Measurements from ENCODE around the gene CROCC2. TPM values are rescaled to one million over a fixed set of nuclear protein-coding genes. Genes with fewer than 3 reads are reported as not detected.

The CROCC2 gene
- total and polyA plus RNA-seq, 7 experiments from 2014 or later = 0.22 TPM; not detected in 6

DNA sequence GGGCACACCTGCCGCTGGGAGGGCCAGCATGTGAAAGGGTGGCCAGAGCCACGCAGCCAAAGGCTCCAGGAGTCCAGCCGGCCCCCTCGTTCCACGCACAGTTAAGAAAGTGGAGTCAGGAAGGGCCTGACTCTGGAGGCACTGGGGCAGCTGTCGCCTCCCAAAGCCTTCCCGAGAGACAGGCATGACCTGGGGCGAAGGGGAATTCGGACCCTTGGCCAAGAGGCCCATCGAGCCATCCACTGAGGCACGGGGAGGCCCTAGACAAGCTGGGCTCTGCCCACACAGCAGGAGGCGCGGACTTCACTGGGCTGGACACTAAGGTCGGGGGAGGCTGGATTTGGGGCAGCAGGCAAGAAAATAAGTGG lies 53.8 kb downstream of the CROCC2 start:
- ATAC-seq = no peak
- Histone ChIP-seq H3K9me3 (ENCODE audit: control insufficient read depth in 2 of 3, low read length in 3 of 3) (no peaks in the 10 kb centered on the region), H3K4me3 (ENCODE audit: low read length) (no peak overlapping the region), H3K36me3 (ENCODE audit: control insufficient read depth in 2 of 3, insufficient read depth in 3 of 3, low read length in 3 of 3) (no peaks in the 10 kb centered on the region), H3K4me1 (ENCODE audit: control insufficient read depth in 2 of 2, insufficient read depth in 2 of 2, low read length in 2 of 2) (no peaks in the 10 kb centered on the region), H3K27me3 (ENCODE audit: control insufficient read depth in 2 of 2, insufficient read depth in 2 of 2, low read length in 2 of 2) (no peaks in the 10 kb centered on the region), H3K27ac (ENCODE audit: low read depth, low read length) (no peak overlapping the region)
- DNase-seq = no peak
- ChIA-PET POLR2A (interaction anchor here (0.7 kb wide), 1 partner anchor 921 kb away, joined by 3 read pairs; no protein-coding TSS in a partner anchor), CTCF (interaction anchor here (1.6 kb wide), 1 partner anchor 13 kb away, joined by 3 read pairs; no protein-coding TSS in a partner anchor)
- Mint-ChIP-seq H3K27ac (peak overlapping the region in 1 of 9 donors; percentile 66), H3K9me3 (no peaks in the 10 kb centered on the region), H3K4me1 (peaks cover 0 to 5% (median 0%) of the 10 kb centered on the region in 7 donors), H3K27me3 (peaks cover 0 to 3% (median 0%) of the 10 kb centered on the region in 5 donors), H3K4me3 (no peak overlapping the region), H3K36me3 (no peaks in the 10 kb centered on the region)
- intact Hi-C loops (cut with micrococcal nuclease) = no loop called here

- DNase-seq (peak in 2 of 9 donors; percentile 7 to 19), ATAC-seq (no peak)
- H3K27me3 Mint-ChIP-seq = peaks cover 0 to 3% (median 0%) of the 10 kb centered on the region in 5 donors
- H3K27ac Mint-ChIP-seq = no peak overlapping the region
- H3K4me1 Mint-ChIP-seq = peaks cover 0 to 5% (median 0%) of the 10 kb centered on the region in 7 donors
- Histone ChIP-seq H3K36me3 (ENCODE audit: control insufficient read depth in 2 of 3, insufficient read depth in 3 of 3, low read length in 3 of 3) (no peaks in the 10 kb centered on the region), H3K9me3 (ENCODE audit: control insufficient read depth in 2 of 3, low read length in 3 of 3) (no peaks in the 10 kb centered on the region), H3K4me1 (ENCODE audit: control insufficient read depth in 2 of 2, insufficient read depth in 2 of 2, low read length in 2 of 2) (no peaks in the 10 kb centered on the region), H3K4me3 (ENCODE audit: low read length) (no peak overlapping the region), H3K27me3 (ENCODE audit: control insufficient read depth in 2 of 2, insufficient read depth in 2 of 2, low read length in 2 of 2) (no peaks in the 10 kb centered on the region), H3K27ac (ENCODE audit: low read depth, low read length) (no peak overlapping the region)
- H3K9me3 Mint-ChIP-seq = no peaks in the 10 kb centered on the region
- no peaks in the 10 kb centered on the region for H3K36me3 Mint-ChIP-seq
- no peak overlapping the region for H3K4me3 Mint-ChIP-seq
- intact Hi-C loops (cut with micrococcal nuclease) = no loop called here
- ChIA-PET CTCF (interaction anchor here (1.6 kb wide), 1 partner anchor 12 kb away, joined by 3 read pairs; no protein-coding TSS in a partner anchor), POLR2A (no interaction called here)
These were observed 54.3 kb downstream of the CROCC2 start for GRCh38 chr2:240960309-240960970.

- ATAC-seq = peak; percentile 26
- Mint-ChIP-seq H3K9me3 (no peaks in the 10 kb centered on the region), H3K4me3 (no peak overlapping the region), H3K27me3 (peaks cover 0 to 3% (median 0%) of the 10 kb centered on the region in 5 donors), H3K4me1 (peaks cover 0 to 5% (median 0%) of the 10 kb centered on the region in 7 donors), H3K27ac (no peak overlapping the region), H3K36me3 (no peaks in the 10 kb centered on the region)
- H3K4me3 ChIP-seq (ENCODE audit: low read length) = no peak overlapping the region
- intact Hi-C loops (cut with micrococcal nuclease) = no loop called here
- peak in 2 of 9 donors; percentile 6 to 12 for DNase-seq
- ChIA-PET POLR2A (no interaction called here), CTCF (no interaction called here)
- no peaks in the 10 kb centered on the region for H3K36me3 ChIP-seq (ENCODE audit: control insufficient read depth in 2 of 3, insufficient read depth in 3 of 3, low read length in 3 of 3)
- no peaks in the 10 kb centered on the region for H3K27me3 ChIP-seq (ENCODE audit: control insufficient read depth in 2 of 2, insufficient read depth in 2 of 2, low read length in 2 of 2)
- no peaks in the 10 kb centered on the region for H3K4me1 ChIP-seq (ENCODE audit: control insufficient read depth in 2 of 2, insufficient read depth in 2 of 2, low read length in 2 of 2)
- no peak overlapping the region for H3K27ac ChIP-seq (ENCODE audit: low read depth, low read length)
- H3K9me3 ChIP-seq (ENCODE audit: control insufficient read depth in 2 of 3, low read length in 3 of 3) = no peaks in the 10 kb centered on the region
These were observed 55.1 kb downstream of the CROCC2 start for GRCh38 chr2:240960971-240961876.

DNA sequence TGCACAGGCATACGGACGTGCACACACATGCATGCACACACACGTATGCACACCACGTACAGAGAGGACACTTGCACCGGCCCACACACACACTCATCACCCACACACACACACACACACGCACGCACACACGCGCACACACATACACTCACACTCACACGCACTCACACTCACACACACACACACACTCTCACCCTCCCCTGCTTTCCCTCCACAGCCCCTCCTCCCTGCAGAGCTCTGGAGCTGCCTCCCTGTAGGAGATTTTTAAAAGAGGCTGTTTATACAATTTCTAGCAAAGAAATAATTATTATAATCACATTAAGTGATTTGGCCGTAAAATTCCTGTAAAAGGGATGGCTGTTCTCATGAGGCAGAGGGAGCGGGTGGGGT lies 55.8 kb downstream of the CROCC2 start:
- CTCF ChIA-PET = no interaction called here
- peaks cover 0 to 5% (median 0%) of the 10 kb centered on the region in 7 donors for H3K4me1 Mint-ChIP-seq

DNA sequence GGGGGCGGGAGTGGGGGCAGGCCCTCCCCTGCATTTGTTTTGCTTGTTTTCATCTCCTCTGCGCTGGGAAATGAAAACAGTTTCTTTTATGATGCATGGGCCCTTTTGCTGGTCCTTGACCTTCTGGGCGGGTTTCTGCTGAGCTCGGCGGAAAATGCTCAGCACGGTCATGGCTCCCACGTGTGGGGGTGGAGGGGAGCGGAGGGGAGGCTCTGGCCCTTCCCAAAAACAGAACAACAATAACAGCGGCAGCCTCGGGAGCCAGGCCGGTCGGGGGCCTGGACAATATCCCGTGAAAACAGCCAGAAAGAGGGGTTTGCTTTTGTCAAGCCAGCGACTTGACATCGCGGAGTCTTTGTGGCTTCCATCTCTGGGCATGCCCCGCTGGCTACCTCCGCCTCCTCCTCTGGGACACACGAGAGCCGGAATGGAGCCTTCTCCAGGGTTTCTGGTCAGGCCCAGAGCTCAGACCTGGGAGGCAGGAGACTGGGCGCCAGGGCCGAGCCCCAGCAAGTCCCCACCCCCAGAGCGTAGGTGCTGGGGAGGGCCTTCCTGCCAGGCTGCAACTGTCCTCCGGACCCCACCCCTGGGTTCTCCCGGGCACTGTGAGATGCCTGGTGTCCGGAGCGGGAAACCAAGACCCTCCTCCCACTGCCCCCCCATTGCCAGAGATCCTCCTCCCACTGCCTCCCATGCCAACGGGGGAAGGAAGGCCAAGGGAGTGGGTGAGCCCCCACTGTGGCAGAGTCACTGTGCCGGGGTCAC lies 56.3 kb downstream of the CROCC2 start:
- DNase-seq (peak in 2 of 9 donors; percentile 4 to 20), ATAC-seq (no peak)
- no peaks in the 10 kb centered on the region for H3K9me3 ChIP-seq (ENCODE audit: control insufficient read depth in 2 of 3, low read length in 3 of 3)
- POLR2A ChIA-PET = no interaction called here
- CTCF ChIA-PET = no interaction called here
- intact Hi-C loops (cut with micrococcal nuclease) = no loop called here
- Mint-ChIP-seq H3K4me3 (no peak overlapping the region), H3K9me3 (no peaks in the 10 kb centered on the region), H3K27ac (no peak overlapping the region), H3K27me3 (no peaks in the 10 kb centered on the region), H3K36me3 (no peaks in the 10 kb centered on the region), H3K4me1 (peaks cover 0 to 5% (median 0%) of the 10 kb centered on the region in 7 donors)
- no peaks in the 10 kb centered on the region for H3K27me3 ChIP-seq (ENCODE audit: control insufficient read depth in 2 of 2, insufficient read depth in 2 of 2, low read length in 2 of 2)
- no peak overlapping the region for H3K27ac ChIP-seq (ENCODE audit: low read depth, low read length)
- H3K36me3 ChIP-seq (ENCODE audit: control insufficient read depth in 2 of 3, insufficient read depth in 3 of 3, low read length in 3 of 3) = no peaks in the 10 kb centered on the region
- H3K4me1 ChIP-seq (ENCODE audit: control insufficient read depth in 2 of 2, insufficient read depth in 2 of 2, low read length in 2 of 2) = no peaks in the 10 kb centered on the region
- no peak overlapping the region for H3K4me3 ChIP-seq (ENCODE audit: low read length)

More for the DNA sequence above, 55.8 kb downstream of the CROCC2 start:
- no peak overlapping the region for H3K4me3 ChIP-seq (ENCODE audit: low read length)
- Mint-ChIP-seq H3K36me3 (no peaks in the 10 kb centered on the region), H3K4me3 (no peak overlapping the region), H3K9me3 (no peaks in the 10 kb centered on the region), H3K27ac (no peak overlapping the region), H3K27me3 (no peaks in the 10 kb centered on the region)
- ATAC-seq (no peak), DNase-seq (no peak)
- no peak overlapping the region for H3K27ac ChIP-seq (ENCODE audit: low read depth, low read length)
- intact Hi-C loops (cut with micrococcal nuclease) = no loop called here
- no peaks in the 10 kb centered on the region for H3K27me3 ChIP-seq (ENCODE audit: control insufficient read depth in 2 of 2, insufficient read depth in 2 of 2, low read length in 2 of 2)
- no peaks in the 10 kb centered on the region for H3K9me3 ChIP-seq (ENCODE audit: control insufficient read depth in 2 of 3, low read length in 3 of 3)
- POLR2A ChIA-PET = no interaction called here
- no peaks in the 10 kb centered on the region for H3K4me1 ChIP-seq (ENCODE audit: control insufficient read depth in 2 of 2, insufficient read depth in 2 of 2, low read length in 2 of 2)
- no peaks in the 10 kb centered on the region for H3K36me3 ChIP-seq (ENCODE audit: control insufficient read depth in 2 of 3, insufficient read depth in 3 of 3, low read length in 3 of 3)

DNA sequence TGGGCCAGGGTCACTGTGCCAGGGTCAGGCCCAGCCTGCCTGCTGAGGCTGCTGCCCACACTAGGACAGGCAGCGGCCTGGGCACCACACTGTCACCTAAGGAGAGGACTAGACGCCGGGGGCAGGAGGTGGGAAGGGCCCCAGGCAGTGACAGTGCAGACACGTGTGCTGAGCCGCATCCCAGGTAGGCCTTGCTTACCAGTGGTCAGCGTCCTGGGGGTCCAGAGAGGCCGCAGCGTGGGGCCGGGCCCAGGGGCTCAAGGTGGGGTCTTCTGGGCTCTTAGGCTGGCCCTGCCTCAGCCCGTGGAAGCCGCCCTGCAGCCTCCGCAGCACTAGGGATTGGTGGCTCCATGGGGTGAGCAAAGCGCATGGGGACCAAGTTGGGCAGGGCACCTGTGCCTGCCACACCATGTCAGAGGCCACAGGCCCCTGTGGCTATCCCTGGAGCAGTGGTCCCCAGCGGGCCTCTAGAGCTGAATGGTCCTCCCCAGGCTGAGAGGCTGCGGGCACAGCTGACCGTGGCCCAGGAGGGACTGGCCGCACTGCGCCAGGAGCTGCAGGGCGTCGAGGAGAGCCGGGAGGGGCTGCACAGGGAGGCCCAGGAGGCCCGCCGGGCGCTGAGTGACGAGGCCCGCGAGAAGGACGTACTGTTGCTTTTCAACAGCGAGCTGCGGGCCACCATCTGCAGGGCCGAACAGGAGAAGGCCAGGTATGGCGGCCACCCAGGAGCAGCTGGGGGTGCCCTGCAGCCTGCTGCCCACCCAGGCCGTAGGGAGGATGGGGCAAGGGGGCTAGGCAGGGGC lies 57.1 kb downstream of the CROCC2 start:
- CTCF ChIA-PET = no interaction called here
- H3K4me3 Mint-ChIP-seq = no peak overlapping the region
- H3K36me3 Mint-ChIP-seq = no peaks in the 10 kb centered on the region
- H3K27me3 ChIP-seq (ENCODE audit: control insufficient read depth in 2 of 2, insufficient read depth in 2 of 2, low read length in 2 of 2) = no peaks in the 10 kb centered on the region
- intact Hi-C loops (cut with micrococcal nuclease) = no loop called here
- H3K27ac ChIP-seq (ENCODE audit: low read depth, low read length) = no peak overlapping the region
- no peaks in the 10 kb centered on the region for H3K27me3 Mint-ChIP-seq
- no peak overlapping the region for H3K4me3 ChIP-seq (ENCODE audit: low read length)
- H3K9me3 Mint-ChIP-seq = no peaks in the 10 kb centered on the region
- peaks cover 0 to 5% (median 0%) of the 10 kb centered on the region in 7 donors for H3K4me1 Mint-ChIP-seq
- H3K9me3 ChIP-seq (ENCODE audit: control insufficient read depth in 2 of 3, low read length in 3 of 3) = no peaks in the 10 kb centered on the region
- POLR2A ChIA-PET = interaction anchor here (0.6 kb wide), 1 partner anchor 1126 kb away, joined by 4 read pairs; no protein-coding TSS in a partner anchor
- H3K4me1 ChIP-seq (ENCODE audit: control insufficient read depth in 2 of 2, insufficient read depth in 2 of 2, low read length in 2 of 2) = no peaks in the 10 kb centered on the region
- H3K36me3 ChIP-seq (ENCODE audit: control insufficient read depth in 2 of 3, insufficient read depth in 3 of 3, low read length in 3 of 3) = no peaks in the 10 kb centered on the region
- ATAC-seq (no peak), DNase-seq (peak in 2 of 9 donors; percentile 5 to 17)
- H3K27ac Mint-ChIP-seq = no peak overlapping the region

All from naive thymus-derived CD4-positive, alpha-beta T cell (primary cell).